NCI-H2171 treated with DMSO at 0.1 percent for 48 hours (cell line): Measurements from ENCODE around the gene GNB1L.
"Not testable (repeated sequence)": the region's sequence is repeated elsewhere in the genome, so short reads cannot be mapped to it uniquely, and the experiment has no call there.

Source experiments
- DNase-seq: peaks from one replicate; lab custom pipeline; 2025; lab: John Stamatoyannopoulos, UW

The GNB1L gene

GRCh38 chr22:19795617-19796008 lies 59.1 kb downstream of the GNB1L start:
- no peak for DNase-seq

- no peak for DNase-seq
Measured at GRCh38 chr22:19793661-19794310, 60.9 kb downstream of the GNB1L start.

- no peak for DNase-seq
Measured at GRCh38 chr22:19793161-19793560, 61.5 kb downstream of the GNB1L start.

- not testable (repeated sequence) for DNase-seq
Measured at GRCh38 chr22:19792383-19792896, 62.2 kb downstream of the GNB1L start.

GRCh38 chr22:19791894-19792293 lies 62.8 kb downstream of the GNB1L start:
- DNase-seq: no peak

GRCh38 chr22:19791243-19791642 lies 63.4 kb downstream of the GNB1L start:
- no peak for DNase-seq

GRCh38 chr22:19789828-19790227 lies 64.8 kb downstream of the GNB1L start:
- no peak for DNase-seq

- DNase-seq: no peak
Measured at GRCh38 chr22:19789406-19789805, 65.3 kb downstream of the GNB1L start.

GRCh38 chr22:19788661-19789225 lies 65.9 kb downstream of the GNB1L start:
- DNase-seq: no peak

GRCh38 chr22:19787849-19788141 lies 66.9 kb downstream of the GNB1L start:
- no peak for DNase-seq

- DNase-seq: no peak
Measured at GRCh38 chr22:19786959-19787848, 67.5 kb downstream of the GNB1L start.

- DNase-seq: no peak
Measured at GRCh38 chr22:19786264-19786585, 68.4 kb downstream of the GNB1L start.

GRCh38 chr22:19785461-19786263 lies 69.0 kb downstream of the GNB1L start:
- no peak for DNase-seq

- DNase-seq: no peak
Measured at GRCh38 chr22:19784384-19785175, 70.1 kb downstream of the GNB1L start.

- DNase-seq: no peak
Measured at GRCh38 chr22:19783586-19784383, 70.9 kb downstream of the GNB1L start.

GRCh38 chr22:19782533-19782932 lies 72.1 kb downstream of the GNB1L start:
- DNase-seq: no peak

- DNase-seq: no peak
Measured at GRCh38 chr22:19779685-19780268, 74.9 kb downstream of the GNB1L start.

- no peak for DNase-seq
Measured at GRCh38 chr22:19779011-19779421, 75.7 kb downstream of the GNB1L start.

- not testable (repeated sequence) for DNase-seq
Measured at GRCh38 chr22:19777192-19777591, 77.5 kb downstream of the GNB1L start.

GRCh38 chr22:19776433-19777031 lies 78.1 kb downstream of the GNB1L start:
- no peak for DNase-seq
